DND-41 (cell line): ENCODE measurements around the gene KRT2.

Experiments
- ATAC-seq: fragments of 200-7000 bp; cut with Tn5 transposase; 3 replicates; pipeline ENCODE4 v1.9.1; 2021; ENCODE audit warnings: low read depth; ENCODE audit not compliant: insufficient read depth
- DNase-seq: peaks from one replicate; pipeline ENCODE4 v3.0.0-alpha.2; 2020
- H2AFZ ChIP-seq: 2 replicates; pipeline ENCODE4 v1.6.0; 2012; ENCODE audit warnings: low read depth, low read length
- H3K27ac ChIP-seq: 2 replicates; pipeline ENCODE4 v1.5.1; 2012; ENCODE audit warnings: low read length, inconsistent platforms
- H3K27me3 ChIP-seq: fragments of 200-600 bp; sonication (generic); 2 replicates; pipeline ENCODE4 v1.6.0; 2012; ENCODE audit warnings: low read length, mild to moderate bottlenecking, inconsistent platforms; ENCODE audit not compliant: insufficient read depth, poor library complexity
- H3K36me3 ChIP-seq: 2 replicates; pipeline ENCODE4 v1.5.1; 2012; ENCODE audit warnings: low read length, inconsistent platforms; ENCODE audit not compliant: insufficient read depth
- H3K4me1 ChIP-seq: 2 replicates; pipeline ENCODE4 v1.5.1; 2012; ENCODE audit warnings: mild to moderate bottlenecking, low read length; ENCODE audit not compliant: insufficient read depth
- H3K4me2 ChIP-seq: 2 replicates; pipeline ENCODE4 v1.6.0; 2012; ENCODE audit warnings: mild to moderate bottlenecking, moderate library complexity, low read length, inconsistent platforms; ENCODE audit not compliant: insufficient read depth
- H3K4me3 ChIP-seq, 2 experiments: fragments of 200-600 bp in 1 of 2; shearing (Covaris generic) in 1 of 2; 2 replicates each; pipeline ENCODE4 v1.5.1; 2012 to 2016; ENCODE audit warnings: inconsistent platforms in 2 of 2, low read length in 2 of 2, mild to moderate bottlenecking in 2 of 2, low read depth in 1 of 2, moderate library complexity in 1 of 2
- H3K79me2 ChIP-seq: 2 replicates; pipeline ENCODE4 v1.6.0; 2012; ENCODE audit warnings: low read length, inconsistent platforms; ENCODE audit not compliant: insufficient read depth
- H3K9ac ChIP-seq: 2 replicates; pipeline ENCODE4 v1.6.0; 2012; ENCODE audit warnings: low read depth, mild to moderate bottlenecking, inconsistent platforms, low read length, moderate library complexity
- H3K9me3 ChIP-seq: 2 replicates; pipeline ENCODE4 v1.5.1; 2012; ENCODE audit warnings: low read length, moderate library complexity, mild to moderate bottlenecking, inconsistent platforms; ENCODE audit not compliant: insufficient read depth, severe bottlenecking
- H4K20me1 ChIP-seq: 2 replicates; pipeline ENCODE4 v1.6.0; 2012; ENCODE audit warnings: low read length; ENCODE audit not compliant: insufficient read depth
- EZH2 ChIP-seq: IDR thresholded peaks from 3 replicates; pipeline ENCODE4 v1.6.1; 2012; ENCODE audit warnings: borderline replicate concordance, low read depth, mild to moderate bottlenecking, moderate library complexity, low read length, inconsistent platforms; ENCODE audit not compliant: severe bottlenecking
- TF ChIP-seq, protein P1 (sequence below): IDR thresholded peaks from 2 replicates; pipeline ENCODE4 v1.5.1; 2012; ENCODE audit warnings: borderline replicate concordance, low read length, moderate library complexity, mild to moderate bottlenecking; ENCODE audit not compliant: poor library complexity, severe bottlenecking; ENCODE audit errors: extremely low read depth

KRT2 gene

DNA sequence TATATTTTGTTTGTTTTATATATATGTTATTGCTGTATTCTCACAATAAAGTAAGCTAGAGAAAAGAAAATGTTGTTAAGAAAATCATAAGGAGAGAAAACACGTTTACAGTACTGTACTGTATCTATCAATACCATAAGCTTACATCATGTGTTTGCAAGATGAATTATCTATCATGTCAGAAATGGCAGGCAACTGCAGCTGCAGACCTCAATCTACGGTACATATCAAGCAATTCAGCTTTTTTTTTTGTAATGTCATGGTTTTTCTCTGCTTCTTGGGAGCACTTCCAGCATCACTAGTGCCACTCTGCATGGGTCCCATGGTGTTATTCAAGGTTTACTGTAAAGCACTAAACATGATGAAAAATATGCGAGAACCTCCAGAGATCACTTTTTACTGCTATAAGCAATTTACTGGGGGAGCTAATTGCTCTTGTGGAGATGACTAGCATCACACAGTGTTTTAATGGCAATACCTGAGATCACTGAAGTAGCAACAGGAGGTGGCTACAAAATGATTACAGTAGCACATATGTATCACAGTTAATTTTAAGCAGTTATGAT lies 9.0 kb upstream of the KRT2 start:
- ATAC-seq = no peak
- Histone ChIP-seq H3K9ac (no peak overlapping the region), H3K4me2 (no peak overlapping the region), H3K4me3 (no peak overlapping the region), H3K79me2 (no peaks in the 10 kb centered on the region), H3K4me1 (no peaks in the 10 kb centered on the region), H3K9me3 (no peaks in the 10 kb centered on the region), H3K27ac (no peak overlapping the region), H2AFZ (no peak overlapping the region), H3K27me3 (peaks cover 23% of the 10 kb centered on the region), H4K20me1 (no peaks in the 10 kb centered on the region), H3K36me3 (no peaks in the 10 kb centered on the region)
- DNase-seq = no peak
- TF ChIP-seq EZH2 = no peak
- TF ChIP-seq, protein P1, sequence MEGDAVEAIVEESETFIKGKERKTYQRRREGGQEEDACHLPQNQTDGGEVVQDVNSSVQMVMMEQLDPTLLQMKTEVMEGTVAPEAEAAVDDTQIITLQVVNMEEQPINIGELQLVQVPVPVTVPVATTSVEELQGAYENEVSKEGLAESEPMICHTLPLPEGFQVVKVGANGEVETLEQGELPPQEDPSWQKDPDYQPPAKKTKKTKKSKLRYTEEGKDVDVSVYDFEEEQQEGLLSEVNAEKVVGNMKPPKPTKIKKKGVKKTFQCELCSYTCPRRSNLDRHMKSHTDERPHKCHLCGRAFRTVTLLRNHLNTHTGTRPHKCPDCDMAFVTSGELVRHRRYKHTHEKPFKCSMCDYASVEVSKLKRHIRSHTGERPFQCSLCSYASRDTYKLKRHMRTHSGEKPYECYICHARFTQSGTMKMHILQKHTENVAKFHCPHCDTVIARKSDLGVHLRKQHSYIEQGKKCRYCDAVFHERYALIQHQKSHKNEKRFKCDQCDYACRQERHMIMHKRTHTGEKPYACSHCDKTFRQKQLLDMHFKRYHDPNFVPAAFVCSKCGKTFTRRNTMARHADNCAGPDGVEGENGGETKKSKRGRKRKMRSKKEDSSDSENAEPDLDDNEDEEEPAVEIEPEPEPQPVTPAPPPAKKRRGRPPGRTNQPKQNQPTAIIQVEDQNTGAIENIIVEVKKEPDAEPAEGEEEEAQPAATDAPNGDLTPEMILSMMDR = no peak

DNA sequence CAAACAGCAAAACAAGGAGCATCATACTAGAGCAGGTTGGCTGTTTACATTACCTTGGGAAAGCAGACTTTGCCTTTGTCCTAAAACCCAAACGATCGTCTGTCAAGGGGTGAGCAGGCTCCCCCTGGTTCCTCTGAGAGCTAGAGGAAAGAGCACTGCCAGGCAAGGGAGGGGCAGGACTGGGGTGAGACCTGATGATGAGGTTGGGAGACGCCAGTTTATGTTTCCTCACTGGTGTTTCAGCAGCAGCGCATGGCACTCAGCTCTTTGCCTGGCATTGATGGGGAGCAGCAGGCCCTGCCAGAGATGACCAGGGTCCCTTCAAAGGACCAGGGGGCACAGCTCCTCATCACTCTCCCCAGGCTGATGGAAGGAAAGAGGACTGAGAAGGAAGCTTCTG lies 7.9 kb upstream of the KRT2 start:
- Histone ChIP-seq H3K36me3 (no peaks in the 10 kb centered on the region), H3K79me2 (no peaks in the 10 kb centered on the region), H4K20me1 (no peaks in the 10 kb centered on the region), H3K9me3 (no peaks in the 10 kb centered on the region), H3K9ac (no peak overlapping the region), H2AFZ (no peak overlapping the region), H3K27me3 (peaks cover 23% of the 10 kb centered on the region), H3K4me1 (no peaks in the 10 kb centered on the region), H3K4me2 (no peak overlapping the region), H3K27ac (no peak overlapping the region), H3K4me3 (no peak overlapping the region)
- no peak for TF ChIP-seq EZH2
- TF ChIP-seq, protein P1 = no peak
- no peak for ATAC-seq
- no peak for DNase-seq

DNA sequence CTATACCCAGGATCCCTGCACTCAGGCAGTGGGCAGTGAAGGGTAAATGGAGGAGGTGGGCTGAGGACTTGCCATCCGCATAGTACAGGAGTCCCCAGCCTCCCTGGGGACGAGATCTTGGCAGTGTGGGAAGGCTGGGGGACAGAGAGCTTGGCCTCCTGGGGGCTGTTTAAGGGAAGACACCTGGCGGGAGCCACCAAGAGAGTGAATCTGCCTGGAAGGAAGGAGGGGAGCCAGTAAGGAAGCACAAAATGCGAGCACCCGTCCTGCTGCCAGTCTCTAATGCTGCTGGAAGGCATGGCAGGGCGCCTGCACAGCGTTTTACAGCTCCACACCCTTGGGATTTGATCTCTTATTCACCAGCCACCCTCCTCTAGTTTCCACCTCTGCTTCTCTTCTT lies 7.4 kb upstream of the KRT2 start:
- no peak overlapping the region for H3K9ac ChIP-seq
- H3K4me1 ChIP-seq = no peaks in the 10 kb centered on the region
- no peak overlapping the region for H3K27ac ChIP-seq
- TF ChIP-seq, protein P1 = no peak
- TF ChIP-seq EZH2 = no peak
- DNase-seq = no peak
- no peaks in the 10 kb centered on the region for H3K36me3 ChIP-seq
- no peaks in the 10 kb centered on the region for H4K20me1 ChIP-seq
- H3K4me3 ChIP-seq = no peak overlapping the region
- H3K79me2 ChIP-seq = no peaks in the 10 kb centered on the region
- H3K27me3 ChIP-seq = peaks cover 23% of the 10 kb centered on the region
- ATAC-seq = no peak
- no peak overlapping the region for H2AFZ ChIP-seq
- no peak overlapping the region for H3K4me2 ChIP-seq
- H3K9me3 ChIP-seq = no peaks in the 10 kb centered on the region

DNA sequence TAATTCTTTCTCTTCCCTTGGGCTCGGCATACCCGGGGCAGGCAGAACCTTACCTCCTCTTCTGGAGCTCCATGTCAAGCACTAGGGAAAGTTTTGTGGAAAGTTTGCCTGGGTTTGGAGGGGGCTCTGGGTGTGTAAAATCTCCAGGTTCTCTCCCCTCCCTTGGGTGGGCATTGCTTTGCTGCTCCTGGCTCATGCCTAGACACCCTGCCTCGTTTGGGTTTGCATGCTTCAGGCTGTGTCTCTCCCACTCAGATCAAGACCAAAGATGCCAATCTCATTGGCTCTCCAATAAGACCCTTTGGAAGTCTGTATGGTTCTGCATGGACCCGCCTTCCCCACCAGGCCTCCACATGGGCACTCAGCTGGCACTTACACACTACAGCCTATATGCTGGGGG lies 6.2 kb upstream of the KRT2 start:
- no peaks in the 10 kb centered on the region for H4K20me1 ChIP-seq
- DNase-seq (no peak), ATAC-seq (no peak)
- no peak overlapping the region for H3K4me3 ChIP-seq
- no peaks in the 10 kb centered on the region for H3K36me3 ChIP-seq
- no peaks in the 10 kb centered on the region for H3K9me3 ChIP-seq
- no peaks in the 10 kb centered on the region for H3K4me1 ChIP-seq
- H2AFZ ChIP-seq = no peak overlapping the region
- TF ChIP-seq, protein P1 = no peak
- TF ChIP-seq EZH2 = no peak
- no peak overlapping the region for H3K9ac ChIP-seq
- no peaks in the 10 kb centered on the region for H3K79me2 ChIP-seq
- no peak overlapping the region for H3K4me2 ChIP-seq
- H3K27ac ChIP-seq = no peak overlapping the region
- peaks cover 22% of the 10 kb centered on the region for H3K27me3 ChIP-seq
